ENCODE data around the gene CRYBB1.

CRYBB1 gene

GRCh38 chr22:26585104-26585790 lies 32.6 kb downstream of the CRYBB1 start:
- no peak for TF ChIP-seq CTCF (IDR thresholded peaks at IDR 0.05; ENCODE audit: low read depth, low read length)
- H3K4me3 ChIP-seq (ENCODE audit: low read depth, low read length), result no peak overlapping the region

GRCh38 chr22:26584010-26584409 lies 33.8 kb downstream of the CRYBB1 start:
- TF ChIP-seq CTCF (IDR thresholded peaks at IDR 0.05; ENCODE audit: low read depth, low read length), result no peak
- no peak overlapping the region for H3K4me3 ChIP-seq (ENCODE audit: low read depth, low read length)

GRCh38 chr22:26581633-26582168 lies 36.1 kb downstream of the CRYBB1 start:
- no peak overlapping the region for H3K4me3 ChIP-seq (ENCODE audit: low read depth, low read length)
- TF ChIP-seq CTCF (IDR thresholded peaks at IDR 0.05; ENCODE audit: low read depth, low read length), result no peak

GRCh38 chr22:26581026-26581425 lies 36.8 kb downstream of the CRYBB1 start:
- H3K4me3 ChIP-seq (ENCODE audit: low read depth, low read length), result no peak overlapping the region
- no peak for TF ChIP-seq CTCF (IDR thresholded peaks at IDR 0.05; ENCODE audit: low read depth, low read length)

- no peak for TF ChIP-seq CTCF (IDR thresholded peaks at IDR 0.05; ENCODE audit: low read depth, low read length)
- H3K4me3 ChIP-seq (ENCODE audit: low read depth, low read length), result no peak overlapping the region
Measured at GRCh38 chr22:26580240-26580962, 37.4 kb downstream of the CRYBB1 start.

GRCh38 chr22:26579331-26579886 lies 38.4 kb downstream of the CRYBB1 start:
- no peak overlapping the region for H3K4me3 ChIP-seq (ENCODE audit: low read depth, low read length)
- no peak for TF ChIP-seq CTCF (IDR thresholded peaks at IDR 0.05; ENCODE audit: low read depth, low read length)

GRCh38 chr22:26577081-26577480 lies 40.7 kb downstream of the CRYBB1 start:
- no peak for TF ChIP-seq CTCF (IDR thresholded peaks at IDR 0.05; ENCODE audit: low read depth, low read length)
- H3K4me3 ChIP-seq (ENCODE audit: low read depth, low read length), result no peak overlapping the region

Data from WI38 (cell line).